NCI-H146 (cell line): ENCODE data around the gene SLIT3.

Experiments used
- DNase-seq: peaks from one replicate; lab custom pipeline; 2025; lab: John Stamatoyannopoulos, UW

The SLIT3 gene

DNA sequence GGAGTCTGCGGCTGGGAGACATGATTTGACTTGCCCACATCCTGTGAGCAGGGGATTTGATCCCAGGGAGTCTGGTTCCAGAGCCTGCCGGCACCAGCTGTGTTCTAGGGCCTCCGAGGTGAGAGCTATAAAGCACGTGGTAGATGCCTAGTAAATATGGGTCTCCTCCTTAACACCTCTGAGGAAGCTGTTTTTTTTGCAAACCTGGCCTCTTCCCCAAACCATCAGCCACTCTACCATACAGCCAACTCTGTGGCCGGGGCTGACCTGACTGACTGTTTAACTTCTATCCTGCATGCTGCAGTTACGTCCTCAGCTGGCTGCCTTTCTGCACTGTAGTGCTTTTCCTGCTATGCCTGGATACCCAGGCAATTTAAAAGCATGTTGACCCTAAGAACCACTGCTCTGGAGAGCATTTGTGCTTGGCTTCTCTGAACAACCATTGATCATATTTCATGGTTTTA lies 220.5 kb downstream of the SLIT3 start:
- DNase-seq, result no peak

GRCh38 chr5:169079697-169080096 lies 221.2 kb downstream of the SLIT3 start:
- DNase-seq, result no peak

GRCh38 chr5:169074839-169075238 lies 226.1 kb downstream of the SLIT3 start:
- no peak for DNase-seq

DNA sequence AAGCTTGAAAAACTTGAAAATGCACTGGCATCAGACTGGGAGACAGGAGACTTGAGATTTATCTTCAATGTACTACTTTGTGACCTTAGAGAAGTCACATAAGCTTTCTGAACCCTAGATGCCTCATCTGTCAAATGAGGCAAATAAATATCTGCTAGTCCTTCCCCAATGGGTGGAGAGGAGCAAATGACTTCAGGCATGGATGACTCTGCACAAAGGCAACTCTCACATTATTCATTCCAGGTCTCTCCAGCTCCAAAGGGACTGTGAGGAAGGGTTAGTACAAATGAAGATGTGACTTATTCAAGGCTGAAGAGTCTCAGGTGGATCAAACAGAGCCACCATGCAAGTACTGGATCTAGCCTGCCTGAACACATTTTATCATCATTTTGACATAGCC lies 228.7 kb downstream of the SLIT3 start:
- DNase-seq, result no peak

- DNase-seq, result no peak
Observed at GRCh38 chr5:169070413-169070812, 230.5 kb downstream of the SLIT3 start.

DNA sequence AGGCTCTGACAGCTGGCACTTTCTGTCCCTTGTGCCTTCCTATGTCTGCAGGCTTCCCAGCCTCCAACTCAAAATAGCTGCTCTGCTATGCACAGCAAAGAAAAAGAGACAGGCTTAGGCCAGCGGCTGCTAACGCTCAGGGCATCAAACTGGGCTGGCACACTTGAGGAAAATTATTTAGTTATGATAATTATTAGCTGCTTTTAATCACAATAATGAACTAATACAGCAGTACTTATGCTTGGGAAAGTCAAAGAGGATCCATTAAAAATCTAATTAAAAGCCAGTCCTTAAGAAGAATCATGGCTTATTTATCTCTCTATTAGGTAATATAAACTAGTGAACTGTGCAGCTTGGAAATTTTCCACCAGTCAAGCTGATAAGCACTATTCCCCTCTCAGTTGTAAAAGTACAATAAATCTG lies 233.2 kb downstream of the SLIT3 start:
- no peak for DNase-seq

DNA sequence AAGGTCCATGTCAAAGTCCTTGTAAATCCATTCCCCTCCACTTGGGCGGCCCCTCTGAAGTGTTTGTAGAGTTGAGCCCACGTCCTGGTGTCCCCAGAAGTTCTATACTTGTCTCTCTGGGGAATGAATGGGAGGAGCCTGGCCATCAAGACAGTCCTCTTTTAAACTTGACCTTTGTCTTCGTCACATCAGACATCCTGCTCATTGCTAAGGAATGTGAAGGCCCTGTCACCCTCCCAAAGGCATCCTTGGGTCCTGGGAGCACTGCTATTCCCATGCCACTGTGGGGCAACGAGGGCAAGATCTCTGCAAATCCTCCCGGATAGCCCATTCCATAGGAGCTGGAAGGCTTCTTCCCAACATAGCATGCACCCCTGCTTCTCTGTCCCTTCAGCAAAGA lies 235.5 kb downstream of the SLIT3 start:
- DNase-seq, result no peak

- DNase-seq, result no peak
Observed at GRCh38 chr5:169064093-169064492, 236.8 kb downstream of the SLIT3 start.

DNA sequence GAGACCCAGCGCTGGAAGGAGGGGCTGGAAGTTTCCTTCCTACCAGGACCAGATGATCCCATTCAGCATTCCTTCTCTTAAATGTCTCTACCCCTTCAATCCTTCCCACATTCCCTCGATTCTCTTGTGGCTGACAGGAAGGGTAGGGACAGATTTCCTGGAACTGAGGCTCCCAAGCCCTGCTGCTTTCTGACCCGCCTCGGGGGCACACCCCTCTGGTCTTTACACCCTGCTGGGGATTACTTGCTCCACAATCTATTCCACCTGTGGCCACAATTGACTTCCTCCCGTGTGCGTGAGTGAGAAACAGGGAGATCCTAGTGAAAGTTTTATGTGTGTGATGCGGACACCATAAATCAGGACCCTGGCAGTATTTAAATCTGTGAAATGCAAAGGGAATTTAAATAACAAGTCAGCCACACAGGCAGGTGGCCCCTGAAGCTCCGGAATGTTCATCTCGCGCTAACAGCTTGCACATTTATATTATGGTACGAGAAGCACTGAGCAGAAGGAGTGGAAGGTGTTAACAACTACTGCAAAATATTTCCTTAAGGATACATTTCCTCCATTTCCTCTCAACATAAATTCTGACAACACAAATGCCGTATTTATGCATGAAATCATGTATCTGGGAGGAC lies 237.5 kb downstream of the SLIT3 start:
- no peak for DNase-seq

DNA sequence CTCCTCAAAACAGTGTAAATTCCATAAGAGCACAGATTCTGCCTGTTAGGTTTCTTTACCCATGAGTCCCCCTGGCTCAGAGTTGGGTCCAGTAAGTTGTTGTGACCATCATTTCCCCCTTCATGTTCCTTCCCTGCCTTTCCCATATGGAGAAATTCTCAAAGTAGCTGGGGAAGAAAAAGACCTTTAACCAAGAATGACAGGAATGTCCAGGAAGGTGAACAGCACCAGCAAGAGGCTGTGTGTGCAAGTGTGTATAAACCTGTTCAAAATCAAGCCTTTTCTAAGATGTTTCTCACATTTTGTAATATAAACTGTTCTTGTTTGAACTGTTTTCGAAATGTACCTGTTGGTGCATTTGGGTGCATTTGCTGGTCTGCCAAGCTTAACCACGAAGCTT lies 238.2 kb downstream of the SLIT3 start:
- no peak for DNase-seq

- DNase-seq, result no peak
Observed at GRCh38 chr5:169054506-169054905, 246.4 kb downstream of the SLIT3 start.

- no peak for DNase-seq
Observed at GRCh38 chr5:169052207-169052606, 248.7 kb downstream of the SLIT3 start.

DNA sequence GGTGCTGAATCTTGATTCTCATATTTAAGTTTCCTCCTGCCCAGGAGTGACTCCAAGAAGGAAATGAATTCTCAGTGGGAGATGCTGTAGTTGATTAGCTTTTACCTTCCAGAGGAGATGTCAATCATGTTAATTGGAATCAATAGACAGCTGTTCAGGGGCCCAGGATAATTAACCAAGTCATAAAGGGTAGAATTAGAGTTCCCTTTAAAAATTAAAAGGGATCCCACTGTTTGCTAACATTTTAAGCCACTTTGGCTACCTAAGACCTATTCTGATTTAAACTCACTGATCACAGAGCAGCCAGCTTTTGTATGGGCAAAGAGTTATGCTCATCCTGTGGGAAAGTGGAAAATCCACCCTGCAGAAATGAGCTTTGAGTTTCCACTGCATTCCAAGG lies 249.6 kb downstream of the SLIT3 start:
- DNase-seq, result no peak

DNA sequence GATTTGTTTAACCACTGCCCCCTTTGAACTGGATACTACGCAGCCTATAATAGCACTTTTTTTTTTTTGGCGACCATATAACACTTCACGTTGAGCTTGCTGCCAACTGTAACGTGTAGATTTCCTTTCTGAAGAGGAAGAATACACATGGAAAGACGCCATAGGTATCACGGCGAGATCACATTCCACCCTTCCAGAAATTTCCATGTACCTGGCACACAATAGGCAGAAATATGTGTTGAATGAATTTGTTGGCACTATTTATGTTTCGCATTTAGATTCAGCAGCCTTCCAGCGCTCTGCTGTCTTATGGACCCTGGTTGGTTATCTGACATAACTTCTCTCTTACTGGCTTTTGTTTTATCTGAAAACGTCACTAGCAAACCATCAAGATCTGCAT lies 250.3 kb downstream of the SLIT3 start:
- DNase-seq, result no peak

DNA sequence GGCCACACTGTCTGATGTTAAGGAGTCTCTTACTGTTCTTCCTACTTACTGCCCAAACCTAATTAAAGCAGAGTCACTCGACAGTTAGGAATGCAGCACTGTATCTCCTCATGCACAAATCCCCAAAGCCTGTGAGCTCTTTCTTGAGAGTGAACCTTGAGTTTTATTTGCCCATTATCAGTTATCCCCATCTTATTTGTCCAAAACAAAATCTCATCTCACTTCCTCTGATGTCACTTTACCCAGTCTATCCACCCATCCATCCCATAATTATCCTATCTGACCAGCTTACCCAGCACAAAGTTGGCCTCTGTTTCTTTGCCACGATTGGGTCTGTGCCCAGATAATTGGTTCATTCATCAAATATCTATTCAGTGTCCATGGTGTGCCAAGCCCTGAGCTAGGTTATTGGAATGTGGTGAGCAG lies 250.8 kb downstream of the SLIT3 start:
- no peak for DNase-seq

- DNase-seq, result no peak
Observed at GRCh38 chr5:169049712-169050111, 251.2 kb downstream of the SLIT3 start.

DNA sequence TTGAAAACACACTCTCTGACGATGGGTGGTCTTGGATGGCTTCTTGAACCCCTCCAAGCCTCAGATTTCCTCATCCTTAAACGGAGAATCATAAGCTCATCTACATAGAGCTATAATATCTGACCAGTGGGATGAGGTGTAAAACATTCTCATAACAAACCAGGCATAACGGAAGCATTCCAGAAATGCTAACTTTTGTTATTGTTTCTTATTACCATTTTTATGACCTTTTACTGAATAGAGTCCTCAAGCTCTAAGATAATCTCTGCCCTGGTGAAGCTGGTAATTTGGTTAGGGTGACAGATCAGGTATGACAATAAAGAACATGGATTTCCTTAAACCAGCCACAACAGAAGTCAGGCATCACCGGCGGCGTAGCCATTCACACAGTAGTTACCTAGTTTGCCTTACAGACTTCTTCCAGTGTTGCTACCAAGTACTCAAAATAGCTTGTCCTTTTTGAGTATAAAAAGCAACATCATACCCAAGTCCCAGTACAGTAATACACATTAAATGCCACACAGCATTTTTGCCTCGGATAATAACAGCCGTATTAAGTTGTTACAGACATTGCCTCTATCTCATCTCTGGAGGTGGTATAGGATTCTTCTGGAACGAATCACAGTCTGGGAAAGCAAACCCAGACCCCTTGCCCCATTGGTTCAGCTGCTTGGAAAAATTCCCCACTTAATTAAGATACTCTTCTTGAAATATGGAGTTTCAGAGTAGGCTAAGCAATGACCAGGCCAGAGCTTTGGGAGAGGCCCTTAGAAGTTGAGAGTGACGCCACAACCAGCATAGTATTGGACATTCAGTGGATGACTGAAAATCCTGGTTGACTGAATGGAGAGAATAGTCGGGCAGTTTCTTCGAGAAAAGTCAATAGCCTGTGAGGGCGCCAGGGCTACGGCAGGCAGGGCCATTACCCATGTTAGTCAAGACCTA lies 252.5 kb downstream of the SLIT3 start:
- DNase-seq, result no peak

DNA sequence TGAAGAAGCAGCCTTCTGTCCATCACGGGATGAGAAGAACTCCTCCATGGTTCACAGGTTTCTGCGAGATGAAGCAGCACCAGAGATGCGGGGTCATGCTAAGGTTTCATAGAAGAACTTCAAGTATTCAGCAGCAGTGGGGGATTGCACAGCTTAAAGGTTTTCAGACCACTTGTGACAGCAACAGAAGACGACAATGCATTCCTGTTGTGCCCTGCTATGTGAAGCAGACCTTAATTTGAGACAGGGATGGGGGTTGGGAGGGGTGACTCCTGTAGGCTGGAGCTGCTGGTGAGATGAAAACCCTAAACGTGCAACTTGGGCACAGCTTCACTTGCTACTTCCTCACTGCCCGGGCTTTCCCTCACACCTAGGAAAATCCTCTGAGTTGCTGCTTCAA lies 256.0 kb downstream of the SLIT3 start:
- no peak for DNase-seq

- no peak for DNase-seq
Observed at GRCh38 chr5:169041180-169041579, 259.8 kb downstream of the SLIT3 start.

GRCh38 chr5:169039592-169039991 lies 261.3 kb downstream of the SLIT3 start:
- DNase-seq, result no peak

GRCh38 chr5:169037466-169037865 lies 263.5 kb downstream of the SLIT3 start:
- DNase-seq, result no peak

- DNase-seq, result no peak
Observed at GRCh38 chr5:169036079-169036805, 264.7 kb downstream of the SLIT3 start.
